Activated T-helper 9 cell treated with anti-CD3 and anti-CD28 coated beads, Interleukin-2, amount 50 U/mL, for 16 hours (primary cell): ENCODE data around the gene TMPRSS9.

Experiments
- DNase-seq: peaks from one replicate; pipeline ENCODE4 v3.0.0-alpha.2; 2020; ENCODE audit warnings: low read depth

Gene TMPRSS9

GRCh38 chr19:2423071-2423914, 63.2 kb downstream of the TMPRSS9 start:
- no peak for DNase-seq

DNA sequence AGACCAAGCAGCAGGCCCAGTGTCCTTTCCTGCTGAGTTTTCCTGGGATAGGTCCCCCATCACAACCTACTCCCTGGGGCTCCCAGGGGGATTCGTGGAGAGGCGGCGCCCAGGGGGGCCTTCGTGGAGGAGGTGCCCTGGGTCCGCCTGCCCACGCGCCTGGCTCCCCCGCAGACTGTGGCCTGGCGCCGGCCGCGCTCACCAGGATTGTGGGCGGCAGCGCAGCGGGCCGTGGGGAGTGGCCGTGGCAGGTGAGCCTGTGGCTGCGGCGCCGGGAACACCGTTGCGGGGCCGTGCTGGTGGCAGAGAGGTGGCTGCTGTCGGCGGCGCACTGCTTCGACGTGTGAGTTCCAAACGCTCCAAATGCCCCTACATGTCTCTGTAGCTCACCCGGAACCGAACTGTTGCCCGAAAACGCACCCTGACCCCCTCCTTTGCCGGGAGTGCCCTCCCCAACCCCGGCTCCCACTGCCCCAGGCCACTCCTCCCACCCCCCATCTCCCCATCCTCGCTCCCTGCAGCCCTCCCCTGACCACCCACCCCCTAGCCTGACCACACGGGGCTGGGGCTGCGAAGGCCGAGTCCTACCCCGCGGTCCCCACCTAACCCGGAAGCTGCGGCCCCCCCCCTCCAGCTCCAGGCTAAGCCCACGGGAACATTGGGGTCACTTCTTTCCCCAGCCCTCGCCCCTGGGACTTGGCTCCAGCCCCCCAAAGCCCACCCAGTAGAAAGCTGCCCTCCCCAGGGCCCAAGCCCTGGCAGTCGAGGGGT, 64.0 kb downstream of the TMPRSS9 start:
- no peak for DNase-seq

DNA sequence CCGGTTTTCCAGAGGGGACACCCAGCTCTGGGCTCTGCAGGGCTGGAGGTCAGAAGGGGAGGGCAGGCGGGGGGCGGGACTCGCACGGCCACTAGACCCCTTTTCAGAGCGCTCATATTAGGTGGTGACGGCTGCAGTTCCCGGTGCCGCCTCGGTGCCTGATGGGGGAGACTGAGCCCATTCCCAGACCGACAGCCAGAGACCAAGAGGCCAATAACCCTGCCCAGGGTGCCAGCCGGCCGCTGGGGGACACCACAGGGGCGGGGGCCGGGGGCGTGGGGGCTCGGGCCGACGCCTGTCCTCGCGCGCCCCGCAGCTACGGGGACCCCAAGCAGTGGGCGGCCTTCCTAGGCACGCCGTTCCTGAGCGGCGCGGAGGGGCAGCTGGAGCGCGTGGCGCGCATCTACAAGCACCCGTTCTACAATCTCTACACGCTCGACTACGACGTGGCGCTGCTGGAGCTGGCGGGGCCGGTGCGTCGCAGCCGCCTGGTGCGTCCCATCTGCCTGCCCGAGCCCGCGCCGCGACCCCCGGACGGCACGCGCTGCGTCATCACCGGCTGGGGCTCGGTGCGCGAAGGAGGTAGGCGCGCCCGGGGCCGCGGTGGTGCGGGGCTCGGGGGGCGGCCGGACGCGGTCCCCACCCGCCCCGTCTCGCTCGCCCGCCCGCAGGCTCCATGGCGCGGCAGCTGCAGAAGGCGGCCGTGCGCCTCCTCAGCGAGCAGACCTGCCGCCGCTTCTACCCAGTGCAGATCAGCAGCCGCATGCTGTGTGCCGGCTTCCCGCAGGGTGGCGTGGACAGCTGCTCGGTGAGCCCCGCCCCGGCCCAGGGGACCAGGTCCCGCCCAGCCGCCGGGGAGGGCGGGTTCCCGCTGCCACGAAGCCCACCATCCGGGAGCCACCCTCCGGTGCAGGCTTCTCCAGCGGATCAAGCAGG, 64.9 kb downstream of the TMPRSS9 start:
- DNase-seq: no peak

GRCh38 chr19:2425622-2426581, 65.8 kb downstream of the TMPRSS9 start:
- DNase-seq: no peak

GRCh38 chr19:2426611-2427428, 66.8 kb downstream of the TMPRSS9 start:
- peak; percentile 29 for DNase-seq

DNA sequence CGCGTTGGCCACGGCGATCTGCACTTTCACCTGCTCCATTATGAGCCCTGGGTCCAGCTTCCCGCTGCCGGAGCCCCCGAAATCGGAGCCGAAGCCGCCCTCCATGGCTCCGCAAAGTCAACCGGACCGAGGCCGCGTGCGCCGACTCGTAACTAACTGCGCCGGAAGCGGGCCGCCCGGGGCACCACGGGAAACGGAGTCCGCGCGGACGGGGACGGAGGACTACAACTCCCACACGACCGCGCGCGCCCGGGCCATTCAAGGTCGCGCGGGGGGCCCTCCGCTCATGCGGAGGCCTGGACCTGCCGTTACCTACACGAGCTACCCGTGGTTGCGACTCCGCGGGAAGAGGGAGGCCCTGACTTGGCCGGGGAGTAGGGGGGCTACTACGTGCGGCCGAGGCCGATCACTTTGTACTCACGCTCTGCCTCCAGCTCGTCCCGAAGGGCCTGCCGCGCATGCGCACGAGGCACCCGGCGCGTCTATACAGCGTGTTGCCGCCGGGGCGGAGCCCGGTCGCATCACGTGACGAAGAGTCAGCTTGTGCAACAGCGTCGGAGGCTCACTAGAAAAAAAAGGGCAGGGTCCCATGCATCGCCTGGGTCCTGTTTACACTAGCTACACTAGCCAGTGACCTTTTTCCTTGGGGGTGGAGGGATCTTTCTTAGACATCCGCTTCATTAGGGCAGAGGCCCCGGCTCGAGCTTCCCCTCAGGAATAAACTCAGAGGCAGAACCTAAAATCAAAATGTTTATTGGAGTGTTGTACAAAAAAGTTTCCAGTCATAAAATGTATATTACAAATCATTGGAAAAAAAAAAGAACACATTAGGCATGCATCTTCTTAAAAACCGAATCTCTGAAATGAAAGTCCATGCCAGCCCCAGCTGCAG, 67.6 kb downstream of the TMPRSS9 start, which contains the start of gene TIMM13:
Gene TIMM13 (minus strand): TSS at position 158 of the 892 bp plus-strand sequence. CDS start 53 bp downstream, at position 105.
- peak; percentile 95 for DNase-seq

GRCh38 chr19:2428321-2428690, 68.2 kb downstream of the TMPRSS9 start:
- DNase-seq: no peak

GRCh38 chr19:2428756-2429711, 69.0 kb downstream of the TMPRSS9 start:
- no peak for DNase-seq

GRCh38 chr19:2429917-2430535, 70.0 kb downstream of the TMPRSS9 start:
- DNase-seq: no peak

GRCh38 chr19:2431318-2432055, 71.4 kb downstream of the TMPRSS9 start:
- DNase-seq: no peak

- no peak for DNase-seq
Measured at GRCh38 chr19:2432131-2432848, 72.2 kb downstream of the TMPRSS9 start.

DNA sequence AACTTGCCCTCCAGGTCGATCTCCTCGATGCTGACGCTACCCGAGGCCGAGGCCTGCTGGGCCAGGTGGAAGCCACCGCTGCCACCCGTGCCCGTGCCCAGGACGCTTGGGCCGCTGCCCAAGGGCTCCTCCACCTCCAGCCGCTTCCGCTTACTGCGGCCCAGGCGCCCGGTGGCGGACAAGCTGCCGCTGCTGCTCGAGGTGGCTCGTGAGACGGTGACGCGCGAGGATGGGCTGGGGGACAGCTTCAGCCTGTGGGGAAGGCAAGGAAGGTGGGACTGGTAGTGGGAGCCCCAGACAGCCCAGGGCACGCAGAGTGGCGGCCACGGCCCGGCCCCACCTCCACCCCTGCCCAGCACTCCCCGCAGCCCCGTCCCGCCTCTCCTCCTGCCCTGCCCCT, 73.8 kb downstream of the TMPRSS9 start:
- DNase-seq: no peak

DNA sequence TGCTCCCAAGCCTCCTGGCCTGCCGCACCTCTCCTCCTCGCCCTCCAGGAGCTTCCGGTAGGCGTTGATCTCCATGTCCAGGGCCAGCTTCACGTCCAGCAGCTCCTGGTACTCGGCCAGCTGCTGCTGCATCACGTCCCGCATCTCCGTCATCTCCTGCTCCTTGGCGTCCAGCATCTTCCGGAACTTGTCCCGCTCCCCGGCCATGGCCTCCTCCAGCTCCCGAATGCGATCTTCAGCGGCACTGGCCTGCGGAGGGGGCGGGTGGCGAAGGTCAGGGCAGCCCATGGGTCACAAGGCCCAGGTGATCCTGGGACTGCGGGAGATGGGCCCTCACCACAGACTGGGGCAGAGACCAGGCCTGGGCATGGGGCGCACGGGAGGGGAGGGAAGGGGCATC, 74.2 kb downstream of the TMPRSS9 start:
- no peak for DNase-seq

DNA sequence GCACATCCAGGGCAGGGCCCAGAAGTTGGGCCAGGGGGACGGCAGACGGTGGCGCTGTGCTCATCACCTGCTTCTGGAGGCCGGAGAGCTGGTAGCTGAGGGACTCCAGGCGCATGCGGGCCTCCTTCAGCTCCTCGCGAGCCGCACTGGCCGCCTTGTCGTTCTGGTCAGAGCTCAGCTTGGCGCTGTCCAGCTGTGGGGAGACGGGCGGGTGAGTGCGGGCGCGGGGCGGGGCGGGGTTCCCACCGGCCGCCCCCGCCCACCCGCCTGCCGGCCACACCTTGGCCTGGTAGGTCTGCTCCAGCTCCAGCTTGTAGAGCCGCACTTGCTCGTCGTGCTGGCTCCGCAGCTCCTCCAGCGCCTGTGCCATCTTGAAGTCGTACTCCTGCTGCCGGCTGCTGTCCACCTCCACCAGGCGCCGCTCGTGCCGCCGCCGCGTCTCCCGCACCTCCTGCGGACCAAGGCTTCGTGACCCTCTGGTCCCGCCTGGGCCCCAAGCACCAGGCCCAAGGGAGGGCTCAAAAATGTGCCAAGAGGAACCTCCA, 74.7 kb downstream of the TMPRSS9 start:
- DNase-seq: no peak

GRCh38 chr19:2436384-2436783, 76.3 kb downstream of the TMPRSS9 start:
- no peak for DNase-seq

GRCh38 chr19:2436926-2437325, 76.9 kb downstream of the TMPRSS9 start:
- DNase-seq: no peak
